K562 (cell line): ENCODE measurements around the gene TFDP1. TPM values are rescaled to one million over a fixed set of nuclear protein-coding genes. Genes with fewer than 3 reads are reported as not detected.

Experiments used
- ATAC-seq: fragments of 200-7000 bp; cut with Tn5 transposase; 3 replicates; pipeline ENCODE4 v1.9.1; 2020; ENCODE audit warnings: moderate library complexity
- BruUV-seq: library from RNA; stranded (reverse); fragments of 400-500 nt; replicated peaks from 2 replicates; lab custom pipeline; 2021; lab: Mats Ljungman, UMichigan
- CTCF ChIA-PET: fragments of 300-600 bp; formaldehyde crosslinking; extraction: SDS; loops from one replicate; lab custom pipeline; 2021; ENCODE audit warnings: low intra/inter-chr PET ratio; lab: Yijun Ruan, JAX
- POLR2A ChIA-PET: fragments of 300-600, 350-650 bp; sonication (Branson Sonifier 250); formaldehyde crosslinking; extraction: SDS; loops from one replicate; lab custom pipeline; 2021; ENCODE audit warnings: antibody characterized with exemption, inconsistent platforms; lab: Yijun Ruan, JAX
- DNase-seq, 4 experiments: peaks; one replicate each; pipeline versions ENCODE4 v3.0.0 to v3.0.0-alpha.2; 2011 to 2018; ENCODE audit warnings: low spot score in 3 of 4, mixed read lengths in 3 of 4; ENCODE audit errors: extremely low read depth in 1 of 4
- FAIRE-seq: peaks from 2 replicates; lab custom pipeline; 2011; peaks lifted over from hg19 to GRCh38; lab: Jason Lieb, UNC
- H2AFZ ChIP-seq: 2 replicates; pipeline ENCODE4 v1.6.0; 2011; ENCODE audit warnings: low read depth, low read length, control low read depth, inconsistent platforms
- H3K27ac ChIP-seq: fragments of 200-600 bp; 3 replicates; pipeline ENCODE4 v1.8.0; 2011; ENCODE audit warnings: low read depth, mild to moderate bottlenecking, control low read depth, inconsistent platforms, low read length, moderate library complexity, mixed read lengths; ENCODE audit errors: extremely low read depth
- H3K27me3 ChIP-seq, 2 experiments: fragments of 300-600 bp in 1 of 2; 2 replicates in 1 of 2; 3 replicates in 1 of 2; pipeline versions ENCODE4 v1.6.0 to v1.8.0; 2011; ENCODE audit warnings: inconsistent platforms in 2 of 2, low read length in 2 of 2, mild to moderate bottlenecking in 1 of 2, mixed read lengths in 1 of 2, moderate library complexity in 1 of 2; ENCODE audit not compliant: control insufficient read depth in 2 of 2, insufficient read depth in 2 of 2
- H3K36me3 ChIP-seq: fragments of 300-600 bp; 3 replicates; pipeline ENCODE4 v1.8.0; 2011; ENCODE audit warnings: mild to moderate bottlenecking, low read length, inconsistent platforms; ENCODE audit not compliant: control insufficient read depth, insufficient read depth
- H3K4me1 ChIP-seq, 2 experiments: fragments of 200-600 bp in 1 of 2; replicated peaks in 1 of 2; 2 replicates in 1 of 2; 3 replicates in 1 of 2; pipeline versions ENCODE4 v1.5.1 to v1.8.0; 2011; ENCODE audit warnings: inconsistent platforms in 2 of 2, low read length in 2 of 2, mild to moderate bottlenecking in 1 of 2, mixed read lengths in 1 of 2, moderate library complexity in 1 of 2; ENCODE audit not compliant: control insufficient read depth in 2 of 2, insufficient read depth in 2 of 2
- H3K4me2 ChIP-seq: 2 replicates; pipeline ENCODE4 v1.6.1; 2011; ENCODE audit warnings: low read length, control low read depth, inconsistent platforms, mixed read lengths; ENCODE audit not compliant: insufficient read depth
- H3K4me3 ChIP-seq: fragments of 200-600 bp; sonication (generic), shearing (Covaris generic); 2 replicates; pipeline ENCODE4 v1.5.1; 2016; ENCODE audit warnings: control low read depth, inconsistent platforms
- H3K79me2 ChIP-seq: fragments of 200-600 bp; 3 replicates; pipeline ENCODE4 v1.8.0; 2011; ENCODE audit warnings: low read length, inconsistent platforms; ENCODE audit not compliant: control insufficient read depth, insufficient read depth
- H3K9ac ChIP-seq, 2 experiments: 2 replicates each; pipeline versions ENCODE4 v1.6.0 to v1.6.1; 2011; ENCODE audit warnings: low read depth in 2 of 2, low read length in 2 of 2, control low read depth in 1 of 2, inconsistent platforms in 1 of 2, mild to moderate bottlenecking in 1 of 2, mixed read lengths in 1 of 2; ENCODE audit not compliant: insufficient read depth in 1 of 2
- H3K9me1 ChIP-seq: one replicate; pipeline ENCODE4 v1.6.0; 2011; ENCODE audit warnings: inconsistent platforms, mild to moderate bottlenecking, low read length, moderate library complexity; ENCODE audit not compliant: control insufficient read depth, insufficient read depth
- H3K9me3 ChIP-seq: replicated peaks from 2 replicates; pipeline ENCODE4 v1.5.1; 2011; ENCODE audit warnings: low read depth, low read length, inconsistent platforms; ENCODE audit not compliant: control insufficient read depth, insufficient read depth
- H4K20me1 ChIP-seq: replicated peaks from 2 replicates; pipeline ENCODE4 v1.6.1; 2011; ENCODE audit warnings: low read length, inconsistent platforms, mixed read lengths; ENCODE audit not compliant: control insufficient read depth, insufficient read depth
- WGBS: fragments of 100-300 bp; shearing (Covaris generic); methylation state at CpG from one replicate; pipeline ENCODE4 v1.1.6; 2016; ENCODE audit warnings: low coverage, mixed read lengths; ENCODE audit not compliant: insufficient coverage; ENCODE audit errors: missing lambda C conversion rate; 5-methylcytosine and 5-hydroxymethylcytosine counted together
- in situ Hi-C: fragments of 300-500 bp; cut with MboI; formaldehyde crosslinking; loops from 4 replicates; pipeline ENCODE4 v1.15.0; 2018; ENCODE audit warnings: inconsistent platforms, mixed read lengths
- intact Hi-C: fragments of 100-400 bp; cut with micrococcal nuclease; formaldehyde crosslinking; loops from 2 replicates; pipeline ENCODE4 v1.14.2; 2022
- polyA plus RNA-seq, 8 experiments: library from polyadenylated mRNA; depleted of rRNA in 4 of 8; stranded (reverse) in 5 of 8; unstranded in 3 of 8; fragments of >200 nt; fragmentation: Nextera tagmentation in 2 of 8; fragmentation: Illumina TruSeq in 1 of 8; extraction: Ambion mirVana in 2 of 8; extraction: Trizol in 1 of 8; gene quantifications; 2 replicates each; pipeline versions ENCODE4 v1.2.1 to v1.2.3, GENCODE V29; 2011 to 2014; ENCODE audit warnings: inconsistent platforms in 1 of 8, missing spikeins in 1 of 8
- total RNA-seq, 7 experiments: library from RNA; depleted of rRNA in 6 of 7; stranded (reverse); fragments of >200 nt in 6 of 7; fragmentation: Illumina TruSeq in 2 of 7; extraction: Trizol in 2 of 7; gene quantifications; 2 replicates each; pipeline versions ENCODE4 v1.2.1 to v1.2.3, GENCODE V29; 2011 to 2021; ENCODE audit warnings: low replicate concordance in 1 of 7
- TF ChIP-seq, protein P1 (sequence below): sonication (generic); formaldehyde crosslinking; IDR thresholded peaks from 2 replicates; pipeline ENCODE4 v1.8.1; 2023; ENCODE audit warnings: missing genetic modification reagents, mild to moderate bottlenecking, borderline replicate concordance
- TF ChIP-seq, protein P2 (sequence below): fragments of 200-800 bp; sonication (Bioruptor generic); IDR thresholded peaks from 2 replicates; pipeline ENCODE4 v1.6.1; 2017; ENCODE audit warnings: missing genetic modification characterization, missing compliant biosample characterization
- TF ChIP-seq, protein P3 (sequence below): sonication (generic); formaldehyde crosslinking; IDR thresholded peaks from 2 replicates; pipeline ENCODE4 v1.5.0; 2020; ENCODE audit warnings: missing genetic modification reagents
- TF ChIP-seq, protein P4 (sequence below), 3 experiments: IDR thresholded peaks in 2 of 3; conservative IDR thresholded peaks in 1 of 3; 2 replicates each; pipeline ENCODE4 v1.5.1; 2011 to 2012; ENCODE audit warnings: low read length in 3 of 3, mild to moderate bottlenecking in 3 of 3, control low read depth in 2 of 3, improper control_type of control experiment in 1 of 3, inconsistent platforms in 1 of 3, low read depth in 1 of 3, mixed read lengths in 1 of 3, moderate library complexity in 1 of 3; ENCODE audit not compliant: insufficient read depth in 2 of 3

TFDP1 gene
- total and polyA plus RNA-seq, 9 of the 15 experiments (the other 6 are each of a cell fraction or from before 2014, with no cell fraction given) = 33.8 to 145 (median 69.1) TPM

DNA sequence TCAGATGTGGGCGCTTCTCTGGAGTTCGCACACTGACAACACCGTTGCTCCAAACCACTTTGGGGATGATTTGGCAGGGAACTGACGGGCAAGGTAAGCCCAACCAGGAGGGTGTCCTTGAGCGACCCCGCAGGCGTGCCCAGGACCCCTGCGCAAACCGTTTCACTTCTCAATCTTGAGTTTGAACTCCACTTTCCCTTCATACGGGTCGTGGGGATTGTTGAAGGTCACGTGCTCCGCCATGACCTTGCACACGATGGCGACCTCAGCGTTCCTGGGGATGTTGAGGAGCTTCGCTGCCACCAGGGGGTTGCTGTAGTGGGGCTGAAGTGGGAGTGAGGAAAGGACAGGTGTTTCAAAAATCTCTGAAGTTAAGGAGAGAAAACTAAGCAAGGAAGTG is 64.7 kb downstream of the TFDP1 start:
- Histone ChIP-seq H3K4me1 (peaks cover 0 to 3% of the 10 kb centered on the region in 2 experiments; a peak in 1 of 5 replicates), H3K9ac (no peak overlapping the region), H3K79me2 (no peaks in the 10 kb centered on the region), H3K9me1 (no peaks in the 10 kb centered on the region), H3K27ac (no peak overlapping the region), H3K4me2 (no peak overlapping the region), H3K9me3 (no peaks in the 10 kb centered on the region; the same call in 1 of the 2 replicates), H4K20me1 (no peaks in the 10 kb centered on the region), H3K36me3 (no peaks in the 10 kb centered on the region), H3K27me3 (peaks cover 0 to 28% of the 10 kb centered on the region in 2 experiments; a peak in 2 of 5 replicates), H3K4me3 (no peak overlapping the region), H2AFZ (no peak overlapping the region)
- 39% methylated on average over 9 of the region's 17 CpGs for WGBS
- intact Hi-C loops (no loop called here), in situ Hi-C loops (no loop called here)
- CTCF ChIA-PET = no interaction called here
- no TSS peak for BruUV-seq
- ATAC-seq (no peak), DNase-seq (no peak), FAIRE-seq (no peak)
- TF ChIP-seq, protein P1, sequence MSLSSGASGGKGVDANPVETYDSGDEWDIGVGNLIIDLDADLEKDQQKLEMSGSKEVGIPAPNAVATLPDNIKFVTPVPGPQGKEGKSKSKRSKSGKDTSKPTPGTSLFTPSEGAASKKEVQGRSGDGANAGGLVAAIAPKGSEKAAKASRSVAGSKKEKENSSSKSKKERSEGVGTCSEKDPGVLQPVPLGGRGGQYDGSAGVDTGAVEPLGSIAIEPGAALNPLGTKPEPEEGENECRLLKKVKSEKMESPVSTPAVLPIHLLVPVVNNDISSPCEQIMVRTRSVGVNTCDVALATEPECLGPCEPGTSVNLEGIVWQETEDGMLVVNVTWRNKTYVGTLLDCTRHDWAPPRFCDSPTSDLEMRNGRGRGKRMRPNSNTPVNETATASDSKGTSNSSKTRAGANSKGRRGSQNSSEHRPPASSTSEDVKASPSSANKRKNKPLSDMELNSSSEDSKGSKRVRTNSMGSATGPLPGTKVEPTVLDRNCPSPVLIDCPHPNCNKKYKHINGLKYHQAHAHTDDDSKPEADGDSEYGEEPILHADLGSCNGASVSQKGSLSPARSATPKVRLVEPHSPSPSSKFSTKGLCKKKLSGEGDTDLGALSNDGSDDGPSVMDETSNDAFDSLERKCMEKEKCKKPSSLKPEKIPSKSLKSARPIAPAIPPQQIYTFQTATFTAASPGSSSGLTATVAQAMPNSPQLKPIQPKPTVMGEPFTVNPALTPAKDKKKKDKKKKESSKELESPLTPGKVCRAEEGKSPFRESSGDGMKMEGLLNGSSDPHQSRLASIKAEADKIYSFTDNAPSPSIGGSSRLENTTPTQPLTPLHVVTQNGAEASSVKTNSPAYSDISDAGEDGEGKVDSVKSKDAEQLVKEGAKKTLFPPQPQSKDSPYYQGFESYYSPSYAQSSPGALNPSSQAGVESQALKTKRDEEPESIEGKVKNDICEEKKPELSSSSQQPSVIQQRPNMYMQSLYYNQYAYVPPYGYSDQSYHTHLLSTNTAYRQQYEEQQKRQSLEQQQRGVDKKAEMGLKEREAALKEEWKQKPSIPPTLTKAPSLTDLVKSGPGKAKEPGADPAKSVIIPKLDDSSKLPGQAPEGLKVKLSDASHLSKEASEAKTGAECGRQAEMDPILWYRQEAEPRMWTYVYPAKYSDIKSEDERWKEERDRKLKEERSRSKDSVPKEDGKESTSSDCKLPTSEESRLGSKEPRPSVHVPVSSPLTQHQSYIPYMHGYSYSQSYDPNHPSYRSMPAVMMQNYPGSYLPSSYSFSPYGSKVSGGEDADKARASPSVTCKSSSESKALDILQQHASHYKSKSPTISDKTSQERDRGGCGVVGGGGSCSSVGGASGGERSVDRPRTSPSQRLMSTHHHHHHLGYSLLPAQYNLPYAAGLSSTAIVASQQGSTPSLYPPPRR (CRISPR knock-in tag) = no peak
- TF ChIP-seq, protein P2, sequence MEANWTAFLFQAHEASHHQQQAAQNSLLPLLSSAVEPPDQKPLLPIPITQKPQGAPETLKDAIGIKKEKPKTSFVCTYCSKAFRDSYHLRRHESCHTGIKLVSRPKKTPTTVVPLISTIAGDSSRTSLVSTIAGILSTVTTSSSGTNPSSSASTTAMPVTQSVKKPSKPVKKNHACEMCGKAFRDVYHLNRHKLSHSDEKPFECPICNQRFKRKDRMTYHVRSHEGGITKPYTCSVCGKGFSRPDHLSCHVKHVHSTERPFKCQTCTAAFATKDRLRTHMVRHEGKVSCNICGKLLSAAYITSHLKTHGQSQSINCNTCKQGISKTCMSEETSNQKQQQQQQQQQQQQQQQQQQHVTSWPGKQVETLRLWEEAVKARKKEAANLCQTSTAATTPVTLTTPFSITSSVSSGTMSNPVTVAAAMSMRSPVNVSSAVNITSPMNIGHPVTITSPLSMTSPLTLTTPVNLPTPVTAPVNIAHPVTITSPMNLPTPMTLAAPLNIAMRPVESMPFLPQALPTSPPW (CRISPR knock-in tag) = no peak
- TF ChIP-seq, protein P3, sequence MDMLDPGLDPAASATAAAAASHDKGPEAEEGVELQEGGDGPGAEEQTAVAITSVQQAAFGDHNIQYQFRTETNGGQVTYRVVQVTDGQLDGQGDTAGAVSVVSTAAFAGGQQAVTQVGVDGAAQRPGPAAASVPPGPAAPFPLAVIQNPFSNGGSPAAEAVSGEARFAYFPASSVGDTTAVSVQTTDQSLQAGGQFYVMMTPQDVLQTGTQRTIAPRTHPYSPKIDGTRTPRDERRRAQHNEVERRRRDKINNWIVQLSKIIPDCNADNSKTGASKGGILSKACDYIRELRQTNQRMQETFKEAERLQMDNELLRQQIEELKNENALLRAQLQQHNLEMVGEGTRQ (CRISPR knock-in tag) = peak; percentile 12; the same call in 1 of the 2 replicates
- TF ChIP-seq, protein P4, sequence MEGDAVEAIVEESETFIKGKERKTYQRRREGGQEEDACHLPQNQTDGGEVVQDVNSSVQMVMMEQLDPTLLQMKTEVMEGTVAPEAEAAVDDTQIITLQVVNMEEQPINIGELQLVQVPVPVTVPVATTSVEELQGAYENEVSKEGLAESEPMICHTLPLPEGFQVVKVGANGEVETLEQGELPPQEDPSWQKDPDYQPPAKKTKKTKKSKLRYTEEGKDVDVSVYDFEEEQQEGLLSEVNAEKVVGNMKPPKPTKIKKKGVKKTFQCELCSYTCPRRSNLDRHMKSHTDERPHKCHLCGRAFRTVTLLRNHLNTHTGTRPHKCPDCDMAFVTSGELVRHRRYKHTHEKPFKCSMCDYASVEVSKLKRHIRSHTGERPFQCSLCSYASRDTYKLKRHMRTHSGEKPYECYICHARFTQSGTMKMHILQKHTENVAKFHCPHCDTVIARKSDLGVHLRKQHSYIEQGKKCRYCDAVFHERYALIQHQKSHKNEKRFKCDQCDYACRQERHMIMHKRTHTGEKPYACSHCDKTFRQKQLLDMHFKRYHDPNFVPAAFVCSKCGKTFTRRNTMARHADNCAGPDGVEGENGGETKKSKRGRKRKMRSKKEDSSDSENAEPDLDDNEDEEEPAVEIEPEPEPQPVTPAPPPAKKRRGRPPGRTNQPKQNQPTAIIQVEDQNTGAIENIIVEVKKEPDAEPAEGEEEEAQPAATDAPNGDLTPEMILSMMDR (IDR thresholded peaks at IDR 0.05 in 2 of 3, conservative IDR thresholded peaks at IDR 0.05 in 1 of 3; ENCODE audit: insufficient read depth in 2 of 3, low read depth in 1 of 3, low read length in 3 of 3) = 0 out of 6 replicates have a peak, but pooled peaks of 1 of the 3 experiments have one; percentile 10
- POLR2A ChIA-PET = interaction anchor here (0.7 kb wide), 1 partner anchor 9 kb away, joined by 3 read pairs; the partner anchor contains the start of gene ATP4B
